ENCODE measurements around the gene HHAT.

DNA sequence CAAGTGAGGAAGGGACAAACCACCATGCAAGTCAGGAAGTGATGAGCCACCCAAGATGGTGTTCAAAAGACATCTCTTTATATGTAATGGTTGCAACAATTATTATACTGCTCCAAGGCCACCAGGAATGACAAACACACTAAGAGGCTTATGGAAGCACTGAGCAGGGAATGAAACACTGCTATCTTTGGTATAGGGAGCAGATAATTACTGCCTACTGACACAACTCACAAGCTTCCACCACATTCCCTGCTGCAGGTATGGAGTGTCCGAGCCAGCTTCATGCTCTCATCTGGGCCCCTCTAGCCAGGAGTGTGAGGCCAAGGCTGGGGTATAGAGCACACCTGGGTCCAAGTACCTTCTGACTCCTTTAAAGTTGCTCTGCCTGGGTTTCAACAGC, 371.4 kb downstream of the HHAT start:
- TF ChIP-seq CTCF (conservative IDR thresholded peaks at IDR 0.05; ENCODE audit: low read length) (no peak), EZH2phosphoT487 (IDR thresholded peaks at IDR 0.05; ENCODE audit: borderline replicate concordance, low read depth, low read length) (no peak)
